Stimulated activated CD4-positive, alpha-beta T cell treated with anti-CD3 and anti-CD28 coated beads, Interleukin-4, amount 100 ng/mL, for 4 hours (primary cell): ENCODE results near the gene HPSE2.

Source experiments
- DNase-seq, 2 experiments: peaks; one replicate each; pipeline ENCODE4 v3.0.0-alpha.2; 2020

HPSE2 gene

DNA sequence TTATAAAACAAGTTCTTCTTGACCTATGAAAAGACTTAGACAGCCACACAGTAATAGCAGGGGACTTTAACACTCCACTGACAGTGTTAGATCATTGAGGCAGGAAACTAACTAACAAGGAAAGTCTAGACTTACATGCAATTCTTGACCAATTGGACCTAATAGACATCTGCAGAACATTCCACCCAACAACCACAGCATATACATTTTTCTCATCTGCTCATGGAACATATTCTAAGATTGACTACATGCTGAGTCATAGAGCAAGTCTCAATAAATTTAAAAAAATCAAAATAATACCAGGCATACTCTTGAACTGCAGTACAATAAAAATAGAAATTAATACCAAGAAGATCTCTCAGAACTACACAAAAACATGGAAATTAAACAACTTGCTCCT, 569.4 kb downstream of the HPSE2 start:
- no peak for DNase-seq

DNA sequence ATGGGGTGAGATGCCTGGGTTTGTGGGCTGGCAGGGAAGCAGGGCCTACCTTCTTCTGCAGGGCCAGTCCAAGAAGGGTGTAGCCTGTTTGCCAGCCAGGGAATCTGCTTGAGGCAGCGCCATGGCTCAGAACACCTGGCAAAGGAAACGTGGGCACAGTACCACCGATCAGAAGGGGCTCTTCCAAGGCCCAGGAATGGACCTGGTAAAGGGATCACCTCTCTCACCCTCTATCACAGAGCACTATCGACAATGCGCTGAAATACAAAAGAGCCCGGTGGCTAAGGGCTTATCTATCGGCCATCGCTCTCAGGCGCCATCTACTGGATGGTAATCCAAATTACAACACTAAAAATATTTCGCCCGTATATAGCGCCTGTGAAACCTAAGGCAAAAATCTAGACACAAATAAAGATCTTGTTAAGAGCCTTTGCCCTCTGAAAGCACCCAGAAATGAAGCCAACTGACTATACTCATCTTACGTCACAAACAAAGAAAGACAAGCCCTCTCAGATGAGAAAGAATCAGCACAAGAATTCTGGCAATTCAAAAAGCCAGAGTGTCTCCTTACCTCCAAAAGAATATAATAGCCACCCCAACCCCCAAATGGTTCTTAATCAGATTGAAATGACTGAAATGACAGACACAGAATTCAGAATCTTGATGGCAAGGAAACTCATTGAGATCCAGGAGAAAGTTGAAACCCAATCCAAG, 571.2 kb downstream of the HPSE2 start:
- peak; percentile 2 to 4 for DNase-seq

DNA sequence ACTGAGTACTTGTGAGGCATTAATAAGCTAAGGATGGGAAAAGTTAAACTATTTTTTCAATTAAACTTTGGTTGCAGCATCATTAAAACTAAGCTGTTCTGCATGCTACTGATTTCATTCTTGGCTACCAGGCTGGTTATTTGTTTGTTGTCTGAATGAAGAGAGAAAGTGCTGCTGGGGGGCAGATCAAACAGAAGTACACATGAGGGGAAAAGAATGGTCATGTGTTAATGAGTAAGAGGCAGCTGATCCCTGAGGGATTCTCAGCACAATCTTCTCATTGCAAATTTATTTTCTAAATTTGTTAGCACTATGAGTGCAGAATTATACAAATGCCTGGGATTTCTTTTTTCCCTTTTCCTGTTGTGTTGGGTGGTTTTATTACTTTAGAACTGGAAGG, 575.7 kb downstream of the HPSE2 start:
- no peak for DNase-seq

DNA sequence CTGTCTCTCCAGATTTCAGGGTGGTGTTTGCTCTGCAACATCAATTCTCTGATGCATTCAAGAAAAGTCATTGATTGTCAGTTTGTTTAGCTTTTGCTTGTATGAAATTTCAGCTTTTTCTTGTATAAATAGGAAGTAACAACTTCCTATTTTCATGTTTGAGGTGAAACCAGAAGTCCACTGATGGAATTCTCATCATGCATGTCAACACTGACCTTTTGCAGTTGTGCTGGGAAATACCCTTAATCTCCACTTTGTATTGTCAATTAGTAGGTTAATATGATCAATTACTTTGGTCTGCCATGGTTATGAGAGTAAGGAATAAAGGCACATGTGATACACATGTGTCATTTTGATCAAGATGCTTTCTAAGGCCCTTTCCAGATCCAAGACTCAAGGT, 580.2 kb downstream of the HPSE2 start:
- no peak for DNase-seq

DNA sequence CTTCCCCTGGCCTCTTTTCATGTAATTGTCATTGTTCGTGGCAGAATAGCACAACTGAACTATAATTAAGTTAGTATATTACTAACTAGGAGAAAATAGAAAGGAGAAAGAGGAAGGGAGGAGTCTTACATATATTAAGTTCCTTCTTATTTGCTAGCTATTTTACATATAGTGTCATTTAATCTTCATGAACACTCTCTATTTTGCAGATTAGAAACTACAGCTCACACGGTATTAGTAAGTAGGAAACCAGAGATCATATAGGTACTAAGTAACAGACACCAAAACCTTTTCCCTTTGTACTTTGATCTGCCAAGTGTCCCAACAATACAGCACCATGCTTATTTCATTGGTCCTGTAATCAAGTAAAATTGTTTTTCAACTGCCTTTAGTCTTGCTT, 586.5 kb downstream of the HPSE2 start:
- no peak for DNase-seq

DNA sequence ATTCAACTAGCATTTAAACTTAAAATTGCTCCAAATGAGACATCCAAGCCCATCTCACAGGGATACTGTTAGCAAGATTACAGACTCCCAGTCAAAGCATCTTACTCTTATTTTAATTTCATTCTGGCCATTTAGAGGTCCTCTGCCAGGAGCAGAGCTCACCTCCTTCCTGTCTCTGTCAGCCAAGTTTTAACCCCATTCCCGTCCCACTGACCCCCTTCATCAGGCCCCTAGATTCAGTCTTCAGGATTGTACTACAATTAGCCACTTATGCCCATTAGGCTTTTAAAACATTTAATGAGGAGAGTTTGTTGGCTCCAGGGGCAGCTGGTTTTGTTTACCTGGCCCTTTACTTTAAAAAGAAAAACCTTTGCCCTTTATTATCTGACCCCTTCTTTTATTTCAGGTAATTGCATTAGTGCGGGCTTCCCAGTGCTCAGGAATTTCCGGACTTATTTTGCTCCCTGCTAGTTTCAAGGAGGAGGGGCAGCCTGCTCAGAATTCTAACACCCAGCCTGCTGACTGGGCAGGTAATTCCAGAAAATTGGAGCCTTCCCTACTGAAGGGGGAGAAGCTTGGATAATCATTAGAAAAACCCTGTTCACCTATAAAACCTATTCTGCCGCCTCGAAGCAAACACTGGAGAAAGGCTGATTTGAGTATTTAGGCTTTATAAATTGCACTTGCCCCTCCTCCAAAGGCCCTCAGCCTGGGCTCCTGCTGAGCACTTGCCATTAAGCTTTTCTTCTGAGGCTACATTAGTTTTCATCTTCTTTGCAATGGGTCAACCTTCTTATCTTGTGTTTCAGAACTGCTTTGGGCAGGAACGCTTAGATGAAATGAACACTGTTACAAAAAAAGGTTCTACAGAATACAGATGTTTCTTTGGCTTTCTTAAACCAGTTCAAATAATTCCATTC, 588.4 kb downstream of the HPSE2 start:
- DNase-seq, result no peak

DNA sequence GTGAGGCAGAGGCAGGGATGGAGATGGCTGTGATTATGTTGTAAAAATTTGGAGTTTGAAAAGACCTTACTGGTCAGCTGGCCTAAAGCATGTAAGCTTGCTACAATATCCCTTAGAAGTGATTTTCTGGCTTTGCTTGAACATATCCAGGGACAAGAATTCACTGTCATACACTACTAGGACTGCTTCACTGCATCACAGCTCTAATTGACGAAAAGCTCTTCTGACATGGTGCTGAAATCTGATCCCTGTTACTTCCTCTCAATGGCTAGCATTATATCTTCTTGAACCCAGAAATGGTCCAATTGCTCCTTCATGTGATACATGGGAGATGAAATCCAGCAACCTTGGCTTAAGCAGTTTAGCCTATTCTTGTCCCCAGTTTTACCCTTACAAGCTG, 591.2 kb downstream of the HPSE2 start:
- no peak for DNase-seq

DNA sequence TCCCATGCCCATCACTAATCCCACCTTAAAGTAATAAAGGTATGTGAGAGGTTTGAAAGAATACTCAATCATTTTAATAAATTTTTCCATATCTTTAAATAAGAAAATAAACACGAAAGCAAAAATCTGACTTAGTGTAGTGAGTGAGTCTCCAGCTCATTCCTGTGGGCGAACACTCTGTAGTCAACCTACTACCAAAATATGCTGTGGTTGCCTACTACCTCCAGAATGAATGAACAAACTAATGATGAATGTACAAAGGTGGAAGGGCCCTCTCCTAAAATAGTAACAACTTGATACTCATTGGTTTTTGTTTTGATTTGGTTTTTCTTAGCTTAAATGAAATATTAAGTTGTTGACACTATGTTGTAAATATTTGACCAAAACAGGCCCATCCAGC, 593.4 kb downstream of the HPSE2 start:
- DNase-seq, result no peak

DNA sequence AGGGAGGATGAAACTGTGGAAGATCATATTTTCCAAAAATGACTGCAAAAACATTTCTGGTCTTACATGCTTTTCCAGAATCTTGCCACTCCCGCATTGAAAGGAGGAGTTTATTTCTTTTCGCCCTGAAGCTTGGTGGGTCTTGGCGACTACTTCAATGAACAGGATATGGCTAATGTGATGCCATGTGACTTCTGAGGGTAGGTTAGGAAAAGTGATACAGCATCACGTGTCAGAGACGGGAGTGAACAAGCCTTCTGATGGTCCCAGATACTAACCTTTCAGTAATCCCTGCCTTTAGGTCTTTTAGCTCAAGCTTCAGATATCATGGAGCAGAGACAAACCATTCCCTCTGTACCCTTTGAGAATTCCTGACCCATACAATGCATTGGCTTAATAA, 596.7 kb downstream of the HPSE2 start:
- no peak for DNase-seq

DNA sequence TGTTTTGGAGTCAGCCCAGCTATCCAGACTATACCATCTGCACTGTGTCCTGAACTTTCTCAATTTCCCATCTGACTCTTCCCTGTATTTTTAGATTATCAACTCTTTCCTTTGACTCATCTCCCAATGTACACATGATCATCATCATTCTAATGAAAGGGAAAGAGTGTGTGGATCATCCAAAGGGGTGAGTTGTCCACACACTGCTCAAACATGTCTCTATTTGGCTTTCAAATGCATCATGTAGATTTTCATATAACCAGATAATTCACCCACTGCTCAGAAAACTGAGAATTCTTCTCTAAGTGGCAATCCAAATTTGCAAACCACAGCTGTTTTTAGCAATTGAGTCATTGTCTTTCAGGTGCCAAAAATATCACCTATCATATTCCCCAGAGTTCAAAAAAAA, 598.7 kb downstream of the HPSE2 start:
- no peak for DNase-seq

DNA sequence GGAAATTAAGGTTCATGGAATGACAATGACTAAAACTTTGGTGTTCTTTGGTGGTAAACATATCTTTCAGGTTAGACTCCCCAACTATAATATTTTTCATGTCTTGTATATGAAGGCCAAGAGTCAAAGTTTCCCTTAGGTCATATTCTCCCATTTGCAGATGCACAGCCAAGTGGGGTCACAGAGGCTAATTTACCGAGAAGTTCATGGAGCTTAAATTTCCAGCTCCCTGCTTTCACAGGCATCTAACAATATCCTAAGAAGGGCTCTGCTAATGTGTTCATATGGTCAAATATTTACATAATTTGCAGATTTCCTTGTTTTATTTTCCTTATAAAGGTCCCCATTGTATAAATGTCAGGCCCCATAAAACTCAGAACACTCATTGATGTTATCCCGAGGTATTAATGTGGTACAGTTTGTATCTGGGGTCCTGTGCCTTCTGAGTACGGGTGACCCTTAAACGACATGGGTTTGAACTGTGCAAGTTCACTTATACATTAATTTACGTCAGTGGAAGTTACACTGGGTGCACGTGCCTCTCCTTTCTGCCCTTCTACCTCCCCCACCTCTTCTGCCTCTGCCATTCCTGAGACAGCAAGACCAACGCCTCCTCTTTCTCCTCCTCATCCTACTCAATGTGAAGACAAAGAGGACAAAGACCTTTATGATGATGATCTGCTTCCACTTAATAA, 603.0 kb downstream of the HPSE2 start:
- DNase-seq, result no peak

DNA sequence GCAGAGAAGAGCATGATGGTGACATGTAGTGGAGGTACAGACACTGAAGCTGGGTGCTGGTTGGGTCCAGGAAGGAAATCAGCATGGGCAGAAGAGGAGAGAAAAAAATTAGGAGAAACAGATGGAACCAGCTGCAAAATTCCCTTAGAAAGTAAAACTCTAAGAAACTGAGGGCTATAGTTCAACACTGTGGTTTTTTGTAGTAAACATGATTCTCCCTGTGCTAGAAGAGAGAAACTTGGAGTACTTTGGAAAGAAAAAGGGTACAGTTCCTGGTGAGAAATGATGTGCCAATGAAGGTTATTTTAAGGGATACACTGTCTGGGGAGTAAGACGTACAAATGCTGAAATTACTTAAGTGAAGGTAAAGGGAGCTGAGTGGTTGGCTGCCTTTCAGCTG, 607.4 kb downstream of the HPSE2 start:
- no peak for DNase-seq

DNA sequence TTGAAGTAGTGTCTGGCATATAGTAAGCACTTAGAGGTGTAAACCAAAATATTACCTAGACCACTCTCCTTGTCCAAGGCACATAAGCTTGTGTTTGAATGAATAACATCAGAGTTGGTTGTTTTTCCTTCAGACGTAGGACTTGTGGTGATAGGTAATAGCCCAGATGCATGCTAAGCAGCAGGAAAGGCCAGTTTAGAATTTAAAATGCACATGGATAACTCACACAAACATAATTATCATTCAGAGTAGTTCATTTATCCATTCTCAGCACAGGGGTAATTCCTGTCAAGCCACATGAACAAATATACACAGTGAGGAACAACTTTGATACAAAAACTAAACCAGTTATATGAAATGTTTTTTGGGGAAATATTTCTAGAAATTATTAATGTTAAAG, 607.9 kb downstream of the HPSE2 start:
- no peak for DNase-seq

DNA sequence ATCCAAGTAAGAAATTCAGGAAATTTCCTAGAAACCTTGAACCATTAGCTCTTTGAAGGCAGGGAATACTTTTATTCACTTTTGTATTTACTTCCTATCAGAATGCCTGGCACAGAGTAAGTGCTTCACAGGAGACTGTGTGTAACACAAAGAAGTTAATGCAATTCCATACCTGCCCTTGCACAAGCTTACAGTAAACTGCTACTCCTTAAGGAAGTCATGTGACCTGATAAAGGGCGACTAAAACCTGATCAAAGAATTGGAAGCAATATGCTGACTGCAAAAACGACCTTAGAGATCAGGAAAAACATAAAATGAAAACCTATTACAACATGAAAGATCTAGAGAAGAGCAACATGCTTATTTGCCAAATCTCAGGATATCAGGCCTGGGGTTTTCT, 610.7 kb downstream of the HPSE2 start:
- DNase-seq, result no peak

DNA sequence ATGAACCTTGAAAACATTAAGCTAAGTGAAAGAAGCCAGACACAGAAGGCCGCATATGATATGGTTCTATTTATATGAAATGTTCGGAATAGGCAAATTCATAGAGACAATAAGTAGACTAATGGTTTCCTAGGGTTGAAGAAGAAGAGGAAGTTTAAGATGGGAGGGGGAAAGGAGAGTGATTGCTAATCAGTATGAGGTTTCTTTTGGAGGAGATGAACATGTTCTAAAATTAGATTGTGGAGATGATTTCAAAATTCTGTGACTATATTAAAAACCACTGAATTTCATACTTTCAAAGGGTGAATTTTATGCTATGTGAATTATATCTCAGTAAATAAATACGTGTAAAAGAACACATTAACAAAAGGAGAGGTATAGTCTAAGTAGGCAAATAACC, 612.5 kb downstream of the HPSE2 start:
- no peak for DNase-seq

DNA sequence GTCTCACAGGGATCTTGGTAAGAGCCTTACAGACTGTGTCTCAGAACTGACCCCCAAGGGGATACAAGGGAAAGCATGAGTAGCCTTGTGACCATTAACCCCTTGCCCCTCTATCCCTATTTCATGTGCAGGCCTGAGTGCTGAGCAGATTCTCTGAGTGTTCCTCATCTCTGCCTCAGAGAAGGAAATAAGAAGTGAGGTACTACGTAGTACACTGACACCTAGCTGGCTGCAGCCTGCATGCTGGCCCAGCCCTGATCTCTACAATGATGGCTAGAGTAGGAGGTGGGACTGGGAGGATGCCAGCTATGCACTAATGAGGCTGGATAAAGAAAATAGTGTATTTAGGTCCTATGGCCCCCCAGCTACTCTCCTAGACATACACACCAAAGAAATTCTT, 614.0 kb downstream of the HPSE2 start:
- DNase-seq, result no peak

DNA sequence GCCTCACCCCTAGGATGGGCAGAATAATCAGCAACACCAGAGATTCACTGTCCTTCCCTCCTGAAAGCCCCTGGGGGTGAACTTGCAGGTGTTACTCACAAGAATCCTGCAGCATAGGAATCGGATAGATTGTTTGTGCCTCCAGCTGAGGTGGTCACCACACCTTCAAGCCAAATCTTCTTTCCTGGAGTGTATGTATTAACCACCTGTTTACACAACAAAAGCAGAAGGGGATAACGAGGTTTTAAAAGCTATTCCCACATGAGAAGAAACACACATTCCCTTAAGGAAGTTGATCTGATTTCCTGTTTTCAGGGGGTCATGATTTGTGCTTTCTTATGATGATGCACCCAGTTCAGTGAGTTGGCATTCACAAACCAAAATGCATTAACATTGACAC, 615.1 kb downstream of the HPSE2 start:
- DNase-seq, result no peak

DNA sequence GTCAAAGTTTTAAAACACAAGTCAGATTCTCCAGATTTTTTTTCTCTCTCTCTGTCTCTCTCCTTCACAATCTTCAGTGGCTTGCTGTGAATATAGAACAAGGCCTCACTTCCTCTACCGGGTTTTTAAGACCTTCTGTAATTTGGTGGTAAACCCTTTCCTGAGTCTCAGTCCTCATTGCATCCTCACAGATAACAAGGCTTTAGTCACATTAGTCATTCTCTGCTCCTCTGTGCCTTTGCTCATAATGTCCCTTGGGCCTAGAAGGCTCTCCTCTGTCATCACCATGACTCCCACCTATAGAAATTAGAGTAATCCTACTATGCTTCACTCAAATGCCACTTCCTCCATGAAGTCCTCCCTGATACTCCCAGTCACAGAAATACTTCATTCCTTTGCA, 616.2 kb downstream of the HPSE2 start:
- no peak for DNase-seq

DNA sequence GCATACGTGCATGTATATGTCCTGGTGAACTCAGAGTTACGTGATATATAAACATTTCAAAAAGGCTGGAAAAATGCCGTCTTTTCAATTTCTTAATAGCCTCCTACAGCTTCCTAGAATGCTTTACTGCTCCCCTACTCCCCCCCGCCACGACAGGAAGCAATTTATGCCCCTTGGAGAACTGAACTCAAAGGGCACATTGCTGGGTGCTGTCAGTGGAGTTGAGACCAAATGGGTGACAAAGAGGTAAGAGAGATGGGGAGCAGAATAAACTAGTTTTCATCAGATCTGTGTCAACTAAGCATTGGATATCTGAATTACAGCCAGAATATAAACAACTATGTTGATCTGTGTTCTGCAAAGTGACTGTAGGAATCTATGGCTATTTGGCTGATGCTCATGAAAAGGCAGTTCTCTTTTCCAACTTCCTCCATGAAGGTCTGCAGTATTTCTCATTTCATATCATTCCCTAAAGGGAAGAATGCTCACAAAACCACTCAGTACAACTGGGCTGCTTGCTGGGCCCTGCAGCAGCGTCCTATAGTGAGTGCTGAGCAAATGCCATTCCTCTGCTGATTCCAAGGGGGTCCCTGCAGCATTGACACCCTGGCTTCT, 617.6 kb downstream of the HPSE2 start:
- DNase-seq, result no peak

DNA sequence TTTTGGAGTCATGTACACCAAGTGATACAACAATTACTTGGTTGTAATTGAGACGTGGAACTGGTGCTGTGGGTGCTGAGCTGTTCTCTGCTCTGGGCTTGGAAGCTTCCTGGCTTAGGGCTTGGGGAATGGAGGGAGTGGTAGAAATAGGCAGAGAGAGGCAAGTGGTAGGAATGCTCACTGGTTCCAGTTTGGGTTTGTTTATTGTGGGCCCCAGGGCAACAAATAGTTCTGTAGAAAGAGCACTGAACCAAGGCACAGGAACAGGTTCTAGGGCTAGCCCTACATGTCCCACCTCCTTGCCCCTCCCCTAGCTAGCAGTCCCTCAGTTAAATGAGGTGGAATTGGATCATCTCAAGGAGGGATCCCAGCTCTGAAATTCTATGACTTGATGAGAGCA, 622.2 kb downstream of the HPSE2 start:
- no peak for DNase-seq

DNA sequence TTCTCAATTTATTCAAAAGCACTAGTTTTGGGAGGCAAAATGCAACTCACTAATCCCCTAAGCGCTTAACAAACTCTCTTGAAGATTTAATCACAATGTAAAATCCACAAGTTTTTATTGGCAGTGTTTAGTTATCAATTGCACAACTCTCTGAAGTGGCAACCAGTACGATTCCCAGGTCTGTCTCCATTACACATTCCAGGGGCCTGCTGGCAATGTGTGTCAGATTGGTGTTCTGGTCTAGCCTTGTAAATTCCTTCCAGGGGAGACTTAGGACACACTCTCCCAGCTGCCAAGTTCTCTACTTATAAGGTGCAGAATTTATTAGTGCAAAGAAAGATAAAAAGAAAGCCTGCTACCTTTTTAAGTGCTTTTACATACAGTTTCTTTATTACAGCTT, 624.2 kb downstream of the HPSE2 start:
- DNase-seq, result no peak

DNA sequence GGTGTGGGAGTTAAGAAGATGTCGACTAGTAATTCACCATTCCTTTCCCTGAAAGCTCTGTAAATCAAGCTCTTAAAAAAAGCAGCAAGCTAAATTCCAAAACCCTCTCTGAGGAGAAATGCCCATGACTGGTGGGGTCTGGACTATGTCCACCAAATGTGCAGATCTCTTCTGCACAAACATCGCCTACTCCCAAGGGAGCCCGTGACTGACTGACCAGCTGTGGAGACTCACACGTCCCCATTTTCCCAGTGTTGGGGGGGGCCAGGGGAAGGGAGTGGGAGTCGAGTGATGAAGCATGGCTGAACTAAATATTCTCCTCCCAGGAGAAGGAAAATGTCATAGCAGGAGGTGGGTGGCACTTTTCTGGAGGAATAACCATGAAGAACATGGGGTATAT, 624.8 kb downstream of the HPSE2 start:
- DNase-seq, result no peak

DNA sequence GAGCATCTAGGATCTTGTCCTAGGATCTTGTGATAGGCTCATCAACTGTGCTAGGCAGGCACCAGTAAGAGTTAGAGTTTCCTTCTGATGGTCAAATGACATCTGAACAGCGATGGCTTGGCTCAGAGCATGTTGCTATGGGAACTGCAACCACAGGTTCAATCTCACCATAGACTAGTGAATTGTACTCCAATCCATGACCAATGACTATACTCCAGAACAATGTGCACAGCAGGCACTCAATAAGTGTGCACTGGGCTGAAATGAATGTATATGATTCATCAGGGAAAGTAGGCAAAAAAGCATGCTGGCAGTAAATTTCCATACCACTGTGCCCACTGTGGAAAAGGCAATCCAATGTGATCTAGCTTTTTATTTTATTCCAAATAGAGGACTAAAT, 625.4 kb downstream of the HPSE2 start:
- DNase-seq, result no peak
